Stimulated activated CD8-positive, alpha-beta memory T cell treated with anti-CD3 and anti-CD28 coated beads, Interleukin-7, amount 100 ng/mL, for 48 hours (primary cell): ENCODE results near the gene BTG2.
"Not testable (repeated sequence)": the region's sequence is repeated elsewhere in the genome, so short reads cannot be mapped to it uniquely, and the experiment has no call there.

ENCODE experiments used
- DNase-seq, 2 donors: peaks; one replicate each; pipeline ENCODE4 v3.0.0-alpha.2; 2020; ENCODE audit warnings: low read depth in 1 of 2; ENCODE audit errors: extremely low read depth in 1 of 2

Gene BTG2

DNA sequence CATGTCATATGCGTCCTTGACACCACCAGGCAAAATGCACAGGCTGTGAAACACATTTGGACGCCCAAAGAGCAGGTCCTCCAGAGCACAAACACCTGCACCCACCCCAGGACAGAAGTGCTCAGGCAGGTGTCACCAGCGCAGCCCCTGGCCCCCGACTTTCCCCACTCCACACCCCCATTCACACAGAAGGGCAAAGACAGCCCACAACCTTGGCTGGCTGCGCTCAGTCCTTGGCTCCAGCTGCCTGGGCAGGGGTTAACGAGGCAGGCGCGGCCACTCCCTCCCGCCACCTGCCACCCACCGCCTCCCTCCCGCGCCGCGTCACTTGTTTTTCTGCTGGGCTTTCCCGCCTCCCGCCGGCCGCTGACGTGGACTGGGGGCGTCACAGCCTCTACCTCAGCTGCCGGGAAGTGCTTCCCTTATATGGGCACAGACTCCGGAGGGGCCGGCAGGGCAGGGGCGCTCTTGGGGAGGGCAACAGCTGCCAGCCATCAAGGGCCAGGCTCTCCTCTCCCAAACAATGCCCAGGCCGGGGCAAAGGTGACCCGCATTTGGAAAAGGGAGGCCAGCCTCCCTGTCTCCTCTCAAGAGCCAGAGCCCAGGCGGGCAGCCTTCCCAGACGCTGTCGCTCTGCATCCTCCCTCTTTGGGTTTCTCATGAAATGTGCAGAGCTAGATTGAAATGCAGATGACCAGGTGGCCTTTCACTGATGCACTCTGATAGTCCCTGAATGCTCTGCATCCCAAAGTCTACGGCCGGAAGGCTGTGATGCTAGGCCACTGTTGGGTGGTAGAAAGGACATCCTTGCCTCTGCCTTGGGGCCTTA is 14.8 kb upstream of the BTG2 start:
- DNase-seq = peak; percentile 95 to 97

DNA sequence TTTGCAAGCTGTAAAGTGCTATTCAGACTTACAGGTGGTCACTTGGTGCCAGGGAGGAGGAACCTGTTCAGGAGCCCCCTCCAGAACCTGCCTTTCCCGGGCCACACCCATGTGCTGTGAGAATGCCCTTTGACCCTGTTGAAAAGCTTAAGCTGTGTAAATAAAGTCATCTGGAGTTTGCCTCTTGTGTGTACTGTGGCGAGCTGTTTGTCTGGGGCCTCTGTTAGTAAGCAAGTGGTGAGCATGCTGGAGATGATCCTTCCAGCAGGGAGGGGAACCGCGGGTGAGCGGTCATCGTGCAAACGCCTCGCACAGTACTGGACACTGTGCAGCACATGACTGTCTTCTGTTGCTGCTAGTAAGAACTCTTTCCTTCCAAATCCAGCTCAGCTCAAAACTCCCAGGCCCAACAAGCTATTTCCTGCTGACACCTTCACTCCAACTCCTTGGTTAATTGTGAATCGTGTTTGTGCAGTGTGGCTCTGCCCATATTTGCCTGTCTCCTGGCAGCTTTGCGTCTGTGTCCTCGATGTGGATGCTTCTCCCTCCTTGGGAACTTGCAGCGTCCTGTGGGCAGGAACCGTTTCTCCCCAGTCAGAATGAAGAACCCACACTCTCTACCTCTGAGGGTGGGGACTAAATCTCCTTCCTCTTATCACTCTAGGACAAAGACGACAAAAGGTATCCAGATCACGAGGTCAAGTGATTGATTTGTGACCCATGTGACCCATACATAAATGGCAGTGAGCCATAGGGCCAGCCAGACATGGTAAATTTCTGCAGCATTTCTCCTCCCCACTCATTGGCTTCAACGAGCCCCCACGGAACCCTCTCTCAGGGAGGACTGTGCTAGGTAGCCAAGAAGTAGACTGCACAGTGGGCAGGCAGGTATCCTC is 13.9 kb upstream of the BTG2 start:
- DNase-seq = no peak

DNA sequence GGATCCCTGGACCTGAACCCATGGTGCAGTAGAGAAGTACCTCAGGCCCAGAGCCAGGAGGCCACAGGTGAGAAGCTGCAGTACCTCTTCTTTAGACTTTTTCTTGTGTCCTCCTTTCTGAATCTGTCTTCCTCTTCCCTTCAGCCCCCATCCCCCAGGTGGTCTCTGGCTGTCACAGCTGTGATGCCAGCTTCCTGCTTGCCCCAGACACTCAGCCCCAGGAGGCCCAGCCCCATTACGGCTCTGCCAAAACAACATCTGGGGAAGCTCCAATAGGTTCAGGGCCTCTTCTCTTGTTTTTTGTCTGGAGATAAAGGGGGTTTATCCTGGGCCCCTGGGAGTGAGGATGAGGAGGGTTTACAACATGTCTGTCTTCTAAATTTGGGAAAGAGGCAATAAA is 9.5 kb upstream of the BTG2 start:
- DNase-seq = no peak

DNA sequence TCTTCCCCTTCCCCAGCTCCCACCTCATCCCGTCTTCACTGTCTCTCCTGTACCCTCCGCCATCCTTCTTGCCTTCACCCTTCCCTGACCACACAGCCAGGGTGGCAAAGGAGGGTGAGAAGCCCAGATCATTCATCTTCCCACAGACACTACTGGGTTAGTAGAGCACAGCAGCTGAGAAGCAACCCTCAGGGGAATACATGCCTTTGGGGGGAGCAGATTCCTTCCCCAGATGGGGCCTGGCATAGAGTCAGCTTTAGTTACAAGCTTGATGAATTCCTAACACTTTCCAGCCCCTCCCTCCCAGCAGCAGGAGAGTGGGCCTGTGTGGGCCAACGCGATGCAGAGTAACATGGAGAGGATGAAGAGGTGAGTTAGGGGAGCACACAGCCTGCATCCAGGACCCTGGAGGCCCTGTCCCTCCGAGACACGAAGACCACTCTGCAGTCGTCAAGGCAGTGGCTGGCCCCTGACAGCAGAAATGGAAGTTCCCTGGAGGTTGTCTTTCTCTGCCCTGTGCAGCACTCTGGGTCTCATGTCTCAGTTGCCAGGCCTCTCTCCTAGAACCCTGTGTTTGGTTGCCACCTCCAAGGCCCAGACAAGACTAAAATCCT is 8.8 kb upstream of the BTG2 start:
- DNase-seq = no peak

DNA sequence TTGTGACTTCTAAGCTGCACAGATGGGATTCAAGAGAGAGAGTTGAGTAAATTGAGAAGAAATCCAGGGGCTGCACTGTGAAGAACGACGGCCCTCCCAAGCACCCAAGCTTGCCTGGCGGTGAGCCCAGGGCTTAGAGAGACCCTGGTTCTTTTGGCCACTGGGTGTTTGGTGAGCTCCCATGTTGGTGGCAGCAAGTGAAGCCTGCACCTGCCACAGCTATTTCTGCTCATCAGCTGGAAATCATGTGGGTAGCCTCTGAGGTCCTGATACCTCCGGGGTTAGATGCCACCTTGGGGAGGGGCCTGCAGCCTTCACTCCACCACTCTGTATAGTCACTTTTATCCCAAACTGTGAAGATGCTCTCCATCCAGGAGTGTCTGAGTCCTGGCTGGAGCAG is 6.2 kb upstream of the BTG2 start:
- no peak for DNase-seq

DNA sequence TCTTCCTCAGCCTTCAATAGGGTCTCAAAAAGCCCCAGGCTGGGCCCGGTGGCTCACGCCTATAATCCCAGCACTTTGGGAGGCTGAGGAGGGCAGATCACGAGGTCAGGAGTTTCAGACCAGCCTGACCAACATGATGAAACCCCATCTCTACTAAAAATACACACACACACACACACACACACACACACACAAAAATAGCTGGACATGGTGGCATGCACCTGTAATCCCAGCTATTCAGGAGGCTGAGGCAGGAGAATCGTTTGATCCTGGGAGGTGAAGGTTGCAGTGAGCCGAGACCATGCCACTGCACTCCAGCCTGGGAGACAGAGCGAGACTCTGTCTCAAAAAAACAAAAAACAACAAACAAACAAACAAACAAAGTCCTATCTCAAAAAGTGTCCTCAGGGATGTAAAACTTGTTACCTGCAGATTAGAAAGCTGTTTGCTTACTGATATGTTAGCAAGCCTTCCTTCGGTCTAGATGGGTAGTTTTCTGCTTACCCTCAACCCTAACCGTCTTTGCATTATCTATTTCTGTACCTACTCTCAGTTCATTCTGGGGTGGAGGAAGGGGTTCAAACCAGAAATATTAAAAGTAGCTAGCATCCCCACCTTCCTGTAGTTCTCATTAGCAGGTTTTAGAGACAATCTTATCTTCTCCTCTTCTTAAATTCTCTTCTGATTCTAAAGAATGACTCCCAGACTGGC is 5.4 kb upstream of the BTG2 start:
- not testable (repeated sequence) for DNase-seq

DNA sequence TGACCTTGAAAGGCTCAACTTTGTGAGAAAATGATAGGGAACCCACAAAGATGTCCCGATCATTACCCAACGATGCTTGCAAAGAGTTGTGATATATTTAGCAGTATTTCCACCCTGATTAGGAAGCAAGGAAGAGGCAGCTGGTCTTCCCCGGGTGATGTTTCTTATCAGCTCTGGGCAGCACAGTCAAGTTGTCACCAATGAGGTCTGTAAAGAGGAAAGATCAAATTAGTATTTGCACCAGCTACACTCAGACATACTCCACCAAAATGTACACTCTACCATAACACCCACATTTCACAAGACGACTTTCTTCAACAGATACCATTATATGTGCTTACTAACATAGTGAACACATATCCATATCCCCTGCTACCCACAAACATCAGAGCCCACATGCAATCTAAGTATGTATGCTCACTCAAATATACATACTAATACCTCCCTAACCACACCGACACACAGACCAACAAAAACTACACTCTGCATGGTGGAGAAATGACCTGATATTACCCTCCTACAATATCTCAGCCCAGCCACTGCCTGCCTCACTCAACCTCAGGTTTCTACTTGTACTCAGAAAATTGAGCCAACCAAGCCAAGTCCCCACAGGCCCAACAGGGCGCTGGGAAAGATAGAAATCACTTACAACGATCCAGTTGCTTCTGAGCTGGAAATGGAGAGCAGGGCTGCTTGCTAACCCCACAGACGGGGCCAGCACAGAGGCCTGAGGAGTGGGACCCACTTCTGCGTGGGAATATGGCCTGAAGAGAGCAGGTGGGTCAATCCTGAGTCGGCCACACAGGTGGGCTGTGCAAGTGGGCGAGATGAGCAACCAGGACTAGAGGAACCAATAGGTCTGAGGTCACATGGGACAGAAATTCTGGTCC is 4.6 kb upstream of the BTG2 start:
- no peak for DNase-seq

DNA sequence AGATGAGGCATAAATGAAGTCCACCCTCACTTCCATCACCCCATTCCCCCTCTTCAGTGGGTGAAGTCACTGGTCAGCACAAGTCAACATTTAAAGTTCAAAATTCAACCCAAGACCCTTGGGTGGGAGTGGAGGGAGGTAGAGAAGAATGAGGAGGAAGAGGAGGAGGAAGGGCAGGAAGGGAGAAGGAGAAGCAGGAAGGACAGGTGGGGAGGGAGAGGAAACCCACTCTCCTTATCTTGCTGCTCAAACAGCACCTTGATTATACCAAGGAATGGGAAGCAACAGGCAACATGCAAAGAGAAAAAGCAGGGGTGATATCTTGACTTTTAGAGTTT is 4.0 kb upstream of the BTG2 start:
- no peak for DNase-seq

DNA sequence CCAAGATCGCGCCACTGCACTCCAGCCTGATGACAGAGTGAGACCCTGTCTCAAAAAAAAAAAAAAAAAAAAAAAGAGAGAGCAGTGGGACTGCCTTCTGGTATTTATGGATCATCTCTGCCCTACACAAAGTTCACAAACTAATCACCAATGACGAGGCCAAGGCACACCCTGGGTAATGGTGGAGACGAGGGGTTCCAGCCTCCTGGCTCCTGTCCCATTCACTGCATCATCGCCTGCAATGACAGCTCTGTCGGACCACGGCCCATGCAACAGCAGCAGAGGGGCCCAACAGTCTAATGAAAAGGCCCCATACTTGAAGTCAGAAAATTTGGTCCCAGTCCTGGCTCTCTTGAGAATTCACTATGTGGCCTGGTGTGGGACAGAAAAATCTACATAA is 2.9 kb upstream of the BTG2 start:
- DNase-seq = no peak

DNA sequence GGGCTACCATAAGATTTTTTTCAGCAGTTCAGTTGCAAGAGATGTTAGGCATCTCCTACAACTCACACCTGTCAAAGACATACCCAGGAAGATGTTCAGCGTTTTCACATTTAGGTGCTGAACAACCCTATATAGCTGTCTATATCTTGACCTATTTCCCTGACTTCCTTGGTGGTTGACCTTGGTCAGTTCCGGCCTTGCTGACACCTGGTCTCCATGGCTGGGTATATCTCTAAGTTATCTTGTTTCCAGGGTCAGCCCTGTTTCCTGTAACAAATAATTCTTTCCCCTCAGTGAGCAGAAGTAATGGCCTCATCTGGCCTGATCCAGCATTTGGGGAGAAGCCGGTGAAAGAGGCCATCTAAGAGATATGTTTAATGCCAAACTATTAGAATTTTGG is 2.4 kb upstream of the BTG2 start:
- DNase-seq = no peak

DNA sequence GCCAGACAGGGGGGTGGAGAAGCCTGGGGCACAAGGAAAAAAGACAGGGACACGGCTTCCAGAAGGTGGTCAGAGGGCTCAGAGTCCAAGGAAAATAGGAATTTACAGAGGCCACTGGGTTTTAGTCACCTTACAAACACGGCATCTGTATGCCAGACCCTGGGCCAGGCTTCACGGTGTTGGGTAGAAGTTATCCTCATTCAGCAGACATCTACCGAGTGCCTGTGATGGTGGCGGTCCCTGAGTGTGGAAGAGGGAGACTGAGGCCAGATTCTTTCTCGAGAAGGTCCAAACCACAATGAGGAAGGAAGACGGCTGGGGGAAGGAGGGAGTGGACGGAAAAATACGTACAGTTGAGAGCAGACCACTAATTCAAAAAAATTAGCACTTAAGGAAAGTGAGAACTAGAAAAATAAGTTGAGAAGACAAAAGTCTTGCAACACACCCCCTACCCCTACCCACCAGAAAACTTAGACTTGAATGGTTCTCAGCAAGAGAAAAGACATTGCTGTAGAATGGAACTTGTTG is 864 bp upstream of the BTG2 start:
- DNase-seq = no peak

DNA sequence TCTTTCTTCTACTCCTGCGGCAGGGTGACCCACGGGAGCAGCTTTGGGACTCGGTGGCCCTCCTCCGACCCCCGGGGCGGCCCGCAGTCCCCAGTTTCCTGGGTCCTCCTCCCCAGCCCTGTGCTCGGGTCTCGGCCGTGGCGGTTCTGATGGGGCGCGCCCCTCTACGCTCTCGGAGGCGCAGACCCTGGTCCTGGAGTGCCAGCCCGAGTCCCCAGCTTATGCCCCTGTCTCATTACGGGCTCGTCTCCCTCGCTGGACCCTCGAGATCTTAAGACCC is 430 bp downstream of the BTG2 start:
- DNase-seq = no peak

DNA sequence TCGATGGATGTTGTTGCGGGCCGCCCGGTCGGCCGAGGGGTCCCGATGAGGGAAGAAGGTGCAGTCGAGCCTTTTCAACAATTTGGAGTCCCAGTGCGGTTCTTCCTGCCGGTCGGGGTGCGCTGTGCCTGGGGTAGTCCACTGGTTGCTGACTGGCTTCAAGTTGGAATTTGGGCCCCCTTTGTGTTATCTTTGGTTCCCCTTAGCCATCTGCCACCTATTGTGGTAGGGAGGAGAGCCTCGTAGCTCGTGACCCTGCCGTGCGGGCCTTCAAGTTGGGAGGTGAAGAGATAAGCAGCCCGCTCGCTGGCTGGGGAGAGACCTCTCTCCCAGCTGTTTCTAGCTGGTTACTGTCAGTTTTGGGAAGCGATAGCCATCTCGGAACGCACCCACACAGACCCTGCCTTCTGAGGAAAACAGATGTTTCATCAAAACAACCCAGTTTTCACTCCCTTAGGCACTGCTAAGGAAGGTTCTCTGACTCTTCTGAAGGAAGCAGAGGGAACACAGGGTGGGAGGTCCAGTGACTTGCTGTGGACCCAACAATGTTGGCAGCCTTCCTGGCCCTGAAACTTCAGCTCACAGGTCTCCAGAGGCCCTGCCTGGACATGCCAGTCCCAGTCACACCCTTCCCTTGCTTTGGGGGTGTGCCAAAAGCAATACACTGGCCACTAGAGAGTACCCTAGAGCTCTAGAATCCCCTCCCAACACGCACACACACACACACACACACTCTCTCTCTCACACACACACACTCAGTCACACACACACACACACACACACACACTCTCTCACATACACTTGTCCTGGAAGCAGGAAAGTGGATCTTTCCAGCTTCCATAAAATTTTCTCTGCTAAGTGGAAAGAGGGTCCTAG is 1.0 kb downstream of the BTG2 start:
- DNase-seq = no peak

DNA sequence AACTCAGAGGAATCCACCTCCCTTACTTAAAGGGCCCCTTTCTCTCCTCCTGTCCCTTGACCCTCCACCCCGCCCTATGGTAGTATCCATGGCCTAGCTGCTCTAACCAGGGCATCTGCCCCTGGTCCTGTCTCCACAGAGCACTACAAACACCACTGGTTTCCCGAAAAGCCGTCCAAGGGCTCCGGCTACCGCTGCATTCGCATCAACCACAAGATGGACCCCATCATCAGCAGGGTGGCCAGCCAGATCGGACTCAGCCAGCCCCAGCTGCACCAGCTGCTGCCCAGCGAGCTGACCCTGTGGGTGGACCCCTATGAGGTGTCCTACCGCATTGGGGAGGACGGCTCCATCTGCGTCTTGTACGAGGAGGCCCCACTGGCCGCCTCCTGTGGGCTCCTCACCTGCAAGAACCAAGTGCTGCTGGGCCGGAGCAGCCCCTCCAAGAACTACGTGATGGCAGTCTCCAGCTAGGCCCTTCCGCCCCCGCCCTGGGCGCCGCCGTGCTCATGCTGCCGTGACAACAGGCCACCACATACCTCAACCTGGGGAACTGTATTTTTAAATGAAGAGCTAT is 1.7 kb downstream of the BTG2 start:
- DNase-seq = no peak

DNA sequence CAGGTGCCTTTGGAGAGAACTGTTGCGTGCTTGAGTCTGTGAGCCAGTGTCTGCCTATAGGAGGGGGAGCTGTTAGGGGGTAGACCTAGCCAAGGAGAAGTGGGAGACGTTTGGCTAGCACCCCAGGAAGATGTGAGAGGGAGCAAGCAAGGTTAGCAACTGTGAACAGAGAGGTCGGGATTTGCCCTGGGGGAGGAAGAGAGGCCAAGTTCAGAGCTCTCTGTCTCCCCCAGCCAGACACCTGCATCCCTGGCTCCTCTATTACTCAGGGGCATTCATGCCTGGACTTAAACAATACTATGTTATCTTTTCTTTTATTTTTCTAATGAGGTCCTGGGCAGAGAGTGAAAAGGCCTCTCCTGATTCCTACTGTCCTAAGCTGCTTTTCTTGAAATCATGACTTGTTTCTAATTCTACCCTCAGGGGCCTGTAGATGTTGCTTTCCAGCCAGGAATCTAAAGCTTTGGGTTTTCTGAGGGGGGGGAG is 2.4 kb downstream of the BTG2 start:
- DNase-seq = no peak

DNA sequence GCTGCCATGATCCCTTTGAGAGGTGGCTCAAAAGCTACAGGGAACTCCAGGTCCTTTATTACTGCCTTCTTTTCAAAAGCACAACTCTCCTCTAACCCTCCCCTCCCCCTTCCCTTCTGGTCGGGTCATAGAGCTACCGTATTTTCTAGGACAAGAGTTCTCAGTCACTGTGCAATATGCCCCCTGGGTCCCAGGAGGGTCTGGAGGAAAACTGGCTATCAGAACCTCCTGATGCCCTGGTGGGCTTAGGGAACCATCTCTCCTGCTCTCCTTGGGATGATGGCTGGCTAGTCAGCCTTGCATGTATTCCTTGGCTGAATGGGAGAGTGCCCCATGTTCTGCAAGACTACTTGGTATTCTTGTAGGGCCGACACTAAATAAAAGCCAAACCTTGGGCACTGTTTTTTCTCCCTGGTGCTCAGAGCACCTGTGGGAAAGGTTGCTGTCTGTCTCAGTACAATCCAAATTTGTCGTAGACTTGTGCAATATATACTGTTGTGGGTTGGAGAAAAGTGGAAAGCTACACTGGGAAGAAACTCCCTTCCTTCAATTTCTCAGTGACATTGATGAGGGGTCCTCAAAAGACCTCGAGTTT is 3.1 kb downstream of the BTG2 start:
- DNase-seq = no peak

DNA sequence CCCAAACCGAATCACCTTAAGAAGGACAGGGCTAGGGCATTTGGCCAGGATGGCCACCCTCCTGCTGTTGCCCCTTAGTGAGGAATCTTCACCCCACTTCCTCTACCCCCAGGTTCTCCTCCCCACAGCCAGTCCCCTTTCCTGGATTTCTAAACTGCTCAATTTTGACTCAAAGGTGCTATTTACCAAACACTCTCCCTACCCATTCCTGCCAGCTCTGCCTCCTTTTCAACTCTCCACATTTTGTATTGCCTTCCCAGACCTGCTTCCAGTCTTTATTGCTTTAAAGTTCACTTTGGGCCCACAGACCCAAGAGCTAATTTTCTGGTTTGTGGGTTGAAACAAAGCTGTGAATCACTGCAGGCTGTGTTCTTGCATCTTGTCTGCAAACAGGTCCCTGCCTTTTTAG is 3.6 kb downstream of the BTG2 start:
- DNase-seq = no peak
